ENCODE results near the gene SLC6A17.

Gene SLC6A17
- 0 to 0.07 (median 0) reads per million in 3 experiments for total RNA-seq

DNA sequence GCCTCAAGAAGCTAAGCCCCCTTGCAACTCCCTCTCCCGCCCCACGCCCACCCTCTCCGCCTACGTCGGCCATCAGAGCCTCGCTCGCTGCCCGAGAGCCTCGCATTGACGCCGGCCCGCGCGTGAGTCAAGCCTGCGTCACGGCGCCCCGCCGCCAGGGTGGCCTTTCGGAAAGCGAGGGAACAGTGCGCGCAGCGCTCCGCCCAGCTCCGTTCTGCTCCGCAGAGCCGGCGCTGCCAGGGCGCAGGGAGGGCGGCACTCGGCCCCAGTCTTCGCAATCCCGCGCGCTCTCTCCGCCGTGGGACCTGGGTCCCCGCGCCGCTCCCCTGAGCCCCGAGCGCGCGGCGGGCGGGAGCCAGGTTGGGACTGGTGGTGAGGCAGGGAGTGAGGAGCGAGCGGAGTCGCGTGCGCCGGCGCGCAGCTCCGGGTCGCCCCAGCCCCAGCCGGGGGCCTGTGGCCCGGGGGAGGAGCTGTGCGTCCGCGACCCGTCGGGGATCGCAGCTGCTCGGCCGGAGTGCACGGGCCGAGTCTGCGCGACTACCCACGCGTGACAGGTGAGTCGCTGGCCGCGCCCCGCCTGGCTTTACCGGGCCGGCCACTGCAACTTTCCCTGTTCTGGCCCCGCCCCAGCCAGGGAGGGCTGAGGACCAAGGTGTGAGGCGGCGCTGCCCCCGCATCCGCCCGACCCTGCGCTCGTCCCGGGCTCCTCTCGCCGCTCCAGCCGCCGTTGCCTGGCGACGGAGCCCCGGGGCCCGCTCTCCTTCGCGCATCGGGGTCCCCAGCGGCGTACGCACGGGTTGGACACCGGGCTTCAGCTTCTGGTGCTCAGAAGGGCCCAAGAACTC, at the start of gene SLC6A17:
Gene SLC6A17, plus strand, starts transcription at position 165 of the 845 bp plus-strand sequence. CDS start 16,436 bp downstream, outside the sequence.
- DNase-seq = no peak

GRCh38 chr1:110102081-110102480, 48.2 kb upstream of the SLC6A17 start:
- DNase-seq = no peak

DNA sequence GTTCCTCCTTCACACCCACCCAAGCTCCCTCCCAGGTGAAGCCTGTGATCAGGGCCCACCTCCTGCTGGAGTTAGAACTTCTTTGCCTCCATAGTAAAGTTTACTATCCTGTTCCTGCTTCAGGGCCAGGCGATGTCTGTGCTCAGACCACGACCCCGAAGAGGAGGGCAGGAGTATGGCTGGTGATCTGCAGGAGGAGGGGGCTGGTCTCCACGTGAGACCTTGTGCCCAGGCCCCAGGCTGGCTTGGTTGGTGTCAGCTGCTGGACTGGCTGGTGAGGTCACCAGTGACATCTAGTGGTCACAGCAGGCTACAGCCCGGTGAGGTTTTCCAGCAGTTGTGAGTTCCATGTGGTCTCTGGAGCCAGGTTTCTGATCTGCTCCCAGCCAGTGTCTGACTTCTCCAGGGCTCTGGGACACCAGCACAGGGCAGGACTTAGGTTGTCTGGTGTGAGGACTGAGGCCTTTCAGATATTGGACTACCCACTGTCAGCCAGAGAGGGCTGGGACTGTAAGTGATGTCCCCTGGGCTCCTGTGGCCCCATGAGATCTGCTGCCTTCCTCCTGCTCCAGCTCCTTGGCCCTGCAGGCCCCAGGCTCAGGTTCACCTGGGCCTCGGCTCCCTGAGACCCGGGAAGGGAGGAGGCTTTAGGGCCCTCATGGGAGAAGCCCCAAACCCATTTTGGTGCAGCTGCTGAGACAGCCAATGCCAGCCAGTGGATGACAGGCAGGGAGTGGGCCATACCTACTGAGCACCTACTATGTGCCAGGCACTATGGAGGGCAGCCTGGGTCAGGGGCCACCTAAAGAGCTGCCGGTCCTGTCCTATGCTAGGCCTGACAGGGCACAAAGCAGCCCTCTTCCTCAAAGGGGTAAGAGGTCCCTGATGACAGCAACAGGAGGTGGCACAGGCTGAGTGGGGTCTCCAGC, 44.0 kb upstream of the SLC6A17 start:
- DNase-seq = peak; percentile 42

DNA sequence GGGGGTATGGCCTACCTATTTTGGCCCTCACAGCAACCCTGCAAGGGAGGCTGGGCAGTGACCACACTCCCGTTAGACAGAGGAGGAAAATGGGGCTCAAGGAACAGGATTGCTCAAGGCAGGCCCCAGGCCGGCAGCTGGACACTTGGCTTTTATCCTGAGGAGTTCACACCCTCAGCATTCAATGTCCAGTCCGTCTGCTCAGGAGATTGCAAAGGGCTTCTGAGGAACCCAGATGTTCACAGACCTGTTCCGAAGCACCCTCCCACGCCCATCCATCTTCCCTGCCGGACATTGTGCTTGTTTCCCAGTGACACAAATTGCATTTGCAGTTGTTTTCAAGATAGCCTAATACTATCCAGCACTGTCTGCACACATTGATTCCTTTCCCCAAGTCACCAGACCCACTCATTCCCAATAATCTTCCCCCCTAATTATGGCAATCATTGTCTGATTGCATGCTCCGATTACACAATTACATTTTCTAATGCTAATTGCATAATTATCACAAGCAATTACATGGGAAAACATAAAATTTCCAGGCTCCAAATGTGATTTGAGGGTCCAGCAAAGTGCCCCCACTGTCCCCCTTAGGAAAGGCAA, 42.3 kb upstream of the SLC6A17 start:
- no peak for DNase-seq

DNA sequence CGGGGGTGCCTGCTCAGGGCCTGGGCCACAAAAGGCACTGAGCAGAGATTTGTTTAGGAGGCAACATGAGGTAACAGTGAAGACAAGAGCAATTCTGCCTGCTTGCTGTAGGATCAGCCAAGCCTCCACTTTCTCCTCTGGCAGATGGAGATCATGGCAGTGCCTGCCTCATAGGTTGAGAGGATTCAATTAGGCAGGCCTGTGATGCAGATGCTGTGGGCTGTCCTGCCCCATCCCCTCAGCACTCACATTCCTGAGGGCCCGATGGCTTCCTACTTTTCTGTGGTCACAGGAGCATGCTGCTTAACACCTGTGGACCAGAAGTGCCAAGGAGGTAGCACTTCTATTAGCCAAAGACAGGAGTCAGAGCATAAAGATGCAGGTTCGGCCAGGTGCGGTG, 39.2 kb upstream of the SLC6A17 start:
- DNase-seq = no peak

DNA sequence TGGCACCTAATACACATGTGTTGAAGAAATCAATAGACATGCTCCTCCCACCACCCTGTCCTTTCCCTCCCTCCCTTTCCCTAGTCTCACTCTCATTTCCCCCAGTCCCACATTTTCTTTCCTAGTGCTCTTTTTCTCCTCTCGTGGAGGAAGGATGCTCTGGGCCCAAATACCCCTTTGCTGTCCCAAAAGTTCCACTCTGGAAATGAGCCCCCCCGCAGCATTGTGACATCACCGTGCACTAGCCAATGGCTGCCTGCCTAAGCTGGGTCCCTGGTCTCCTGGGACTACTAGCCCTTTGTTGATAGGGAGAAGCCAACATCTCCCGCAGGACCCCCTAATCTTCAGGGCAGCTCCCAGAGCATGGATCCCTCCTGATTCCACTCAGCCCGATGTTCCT, 38.2 kb upstream of the SLC6A17 start, which contains the start of gene UBL4B:
Gene UBL4B, plus strand, starts transcription at position 301 of the 400 bp plus-strand sequence. Its CDS starts 92 bp downstream, at position 393.
- no peak for DNase-seq

- no peak for DNase-seq
Observed at GRCh38 chr1:110112656-110113055, 37.6 kb upstream of the SLC6A17 start.

DNA sequence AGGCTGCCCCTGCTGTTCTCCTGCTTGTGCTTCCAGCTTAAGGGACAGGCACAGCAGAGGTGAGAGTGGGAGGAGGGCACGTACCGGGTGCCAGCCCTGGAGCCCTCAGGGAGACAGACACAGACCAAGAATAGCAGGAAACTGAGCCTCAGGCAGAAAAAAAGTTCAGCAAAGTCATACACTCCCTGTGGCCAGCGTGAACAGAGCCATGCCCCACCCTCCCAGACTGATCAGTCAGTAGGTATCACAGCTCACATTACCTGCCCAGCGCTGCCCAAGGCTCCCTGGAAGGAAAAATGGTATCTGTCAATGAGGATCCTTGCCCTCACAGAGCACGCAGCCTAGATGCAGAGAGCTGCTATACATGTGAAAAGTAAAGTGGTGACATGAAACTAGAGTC, 36.7 kb upstream of the SLC6A17 start:
- DNase-seq = no peak

DNA sequence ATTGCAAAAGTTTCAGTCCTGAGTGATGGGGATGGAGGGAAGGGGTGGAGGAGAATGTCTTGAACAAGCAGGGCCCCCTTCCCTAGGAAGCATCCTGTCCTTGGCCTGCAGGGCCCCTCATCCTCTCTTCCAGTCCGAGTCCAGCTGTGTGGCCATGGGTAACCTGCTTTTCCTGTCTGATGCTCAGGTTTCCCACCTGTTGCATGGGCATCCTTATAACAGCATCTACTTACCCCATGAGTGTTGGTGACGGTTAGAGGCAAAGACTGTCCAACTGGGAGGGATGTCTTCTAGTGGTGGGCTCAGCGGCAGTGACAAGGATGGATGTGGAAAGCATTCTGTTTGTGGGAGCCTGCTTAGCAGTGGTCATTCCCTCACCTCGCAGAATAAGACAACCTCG, 36.1 kb upstream of the SLC6A17 start:
- DNase-seq = no peak

GRCh38 chr1:110114784-110115183, 35.5 kb upstream of the SLC6A17 start:
- no peak for DNase-seq

DNA sequence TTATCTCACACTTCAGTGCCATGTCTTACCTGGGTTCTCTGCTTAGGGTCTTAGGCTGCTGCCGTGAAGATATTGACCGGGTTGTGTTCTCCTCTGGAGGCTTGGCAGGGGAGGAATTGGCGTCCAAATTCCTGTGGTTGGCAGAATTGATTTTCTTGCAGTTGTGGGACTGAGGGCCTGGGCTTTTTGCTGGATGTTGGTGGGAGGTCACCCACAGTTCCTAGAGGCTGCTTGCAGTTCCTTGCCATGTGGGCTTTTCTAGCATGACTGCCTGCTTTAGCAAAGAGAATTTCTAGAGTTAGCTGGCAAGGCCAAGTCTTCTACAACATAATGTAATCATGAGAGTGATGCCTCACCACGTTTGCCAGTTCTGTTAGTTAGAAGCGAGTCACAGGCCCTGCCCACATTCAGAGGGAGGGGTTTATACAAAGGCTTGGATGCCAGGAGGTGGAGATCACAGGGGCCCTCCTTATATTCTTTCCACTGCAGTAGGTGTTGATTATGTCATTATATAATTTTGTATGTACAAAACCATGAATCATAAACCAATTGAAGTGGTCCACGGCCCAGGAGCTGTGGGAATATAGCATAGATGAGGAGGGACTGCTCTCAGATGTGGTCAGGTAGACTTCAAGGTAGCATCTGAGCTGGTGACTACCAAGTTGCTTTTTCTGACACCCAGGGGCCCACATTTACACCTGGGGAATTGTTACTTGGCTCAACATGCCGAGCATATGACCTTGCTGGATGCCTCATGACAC, 31.5 kb upstream of the SLC6A17 start:
- no peak for DNase-seq

DNA sequence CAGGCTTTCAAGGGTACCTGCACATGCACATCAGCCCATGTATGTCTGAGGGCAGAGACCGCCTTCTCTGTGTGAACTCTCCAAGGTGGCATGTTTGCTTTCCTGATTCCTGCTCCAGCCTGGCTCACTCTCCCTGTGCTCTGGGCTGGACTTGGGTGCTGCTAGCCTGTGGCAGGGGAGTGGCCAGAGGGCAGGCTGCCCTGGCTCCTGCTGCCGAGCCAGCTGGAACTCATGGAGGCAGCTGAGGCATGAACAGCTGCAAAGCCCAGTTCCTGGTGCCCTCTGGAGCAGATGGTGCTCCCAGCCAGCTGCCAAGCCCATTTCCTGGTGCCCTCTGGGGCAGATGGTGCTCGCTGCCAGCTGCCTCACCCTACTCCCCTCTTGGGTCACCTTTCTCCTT, 30.5 kb upstream of the SLC6A17 start:
- DNase-seq = no peak

DNA sequence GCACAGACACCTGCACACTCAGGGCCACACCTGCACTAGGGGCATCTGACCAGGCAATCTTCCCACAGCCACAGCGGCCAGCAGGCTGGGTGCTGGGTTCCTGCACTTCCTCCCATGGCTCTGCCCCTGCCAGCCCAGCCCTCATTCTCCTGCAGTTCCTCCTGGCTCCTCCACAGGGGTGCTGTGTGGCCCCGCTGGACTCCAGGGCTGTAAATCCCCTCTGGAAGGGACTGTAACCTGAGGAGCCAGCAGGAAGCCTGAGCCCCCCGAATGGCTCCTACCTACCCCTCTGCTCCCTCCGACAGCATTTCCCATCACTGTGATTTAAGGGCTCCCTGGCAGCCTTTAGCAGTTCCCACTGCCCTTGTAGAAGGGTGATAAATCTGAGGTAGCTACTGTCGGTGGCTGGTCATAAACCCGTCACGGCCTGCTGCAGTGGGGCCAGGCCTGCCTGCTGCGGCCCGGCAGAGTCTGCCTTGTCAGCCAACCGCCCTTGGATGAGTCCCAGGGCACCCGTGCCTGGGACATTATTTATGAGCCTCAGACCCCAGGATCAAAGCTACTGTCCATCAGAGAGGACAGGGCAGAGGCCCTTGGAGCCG, 29.2 kb upstream of the SLC6A17 start:
- DNase-seq = no peak

- no peak for DNase-seq
Observed at GRCh38 chr1:110123224-110123623, 27.1 kb upstream of the SLC6A17 start.

DNA sequence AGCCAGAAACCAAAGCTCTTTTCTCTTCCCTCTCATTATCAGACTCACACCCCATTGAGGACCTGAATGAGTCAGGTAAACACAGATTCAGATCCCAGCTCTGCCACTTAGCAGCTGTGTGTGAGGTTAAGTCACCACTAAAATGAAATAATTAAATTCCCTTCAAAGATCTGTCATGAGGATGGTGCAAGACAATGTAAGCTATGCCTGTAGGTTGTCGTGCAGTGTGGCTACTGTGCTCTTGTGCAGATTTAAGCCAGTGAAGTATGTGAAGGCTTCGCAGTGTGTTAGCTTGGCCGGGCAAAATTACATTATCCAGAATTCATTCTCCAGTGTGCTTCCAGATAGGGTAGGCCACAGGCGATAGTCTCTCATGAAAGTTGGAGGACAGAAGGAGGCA, 24.5 kb upstream of the SLC6A17 start:
- no peak for DNase-seq

DNA sequence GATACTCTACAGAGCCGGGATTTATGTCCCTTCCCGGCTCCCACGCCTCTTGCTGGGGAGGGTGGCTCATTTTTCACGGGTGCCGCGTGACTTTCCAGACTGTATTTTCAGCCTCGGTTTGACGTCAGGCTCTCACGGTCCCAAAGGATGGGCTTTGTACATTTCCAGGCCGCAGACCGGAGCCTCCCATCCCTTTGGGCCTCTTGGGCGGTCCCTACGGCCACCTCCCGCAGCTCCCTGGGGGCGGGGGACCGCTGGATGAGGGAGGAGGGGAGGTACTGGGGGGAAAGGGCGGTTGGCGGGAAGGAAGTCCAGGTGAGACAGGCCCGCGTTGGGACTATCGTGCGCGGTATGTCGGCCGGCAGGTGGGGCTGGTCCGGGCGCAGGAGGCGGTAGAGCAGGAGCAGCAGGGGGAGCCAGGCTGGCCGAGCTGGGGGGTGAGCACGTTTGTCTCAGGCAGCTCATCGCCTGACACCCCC, 20.1 kb upstream of the SLC6A17 start:
- DNase-seq = no peak

GRCh38 chr1:110130989-110131388, 19.3 kb upstream of the SLC6A17 start:
- DNase-seq = no peak

GRCh38 chr1:110132682-110133081, 17.6 kb upstream of the SLC6A17 start:
- DNase-seq = no peak

DNA sequence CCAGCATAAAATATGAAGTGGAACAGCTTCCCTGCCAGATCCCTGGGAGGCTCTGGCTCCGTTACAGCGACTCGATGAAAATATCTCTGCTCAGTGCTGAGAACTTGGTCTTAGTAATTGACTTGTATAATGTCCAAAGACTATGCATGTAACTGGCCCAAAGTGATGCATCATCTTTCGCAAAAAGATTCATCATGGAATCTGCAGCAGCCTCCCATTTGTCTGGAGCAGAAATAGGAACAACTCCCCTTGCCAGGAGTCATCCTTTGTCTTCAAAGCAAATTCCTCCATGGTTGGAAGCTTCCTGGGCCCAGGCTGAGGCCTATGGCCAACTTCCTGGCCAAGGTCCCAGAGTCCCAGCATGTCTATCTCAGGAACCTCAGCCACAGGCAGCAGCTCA, 16.9 kb upstream of the SLC6A17 start:
- DNase-seq = no peak

GRCh38 chr1:110134050-110134595, 16.2 kb upstream of the SLC6A17 start:
- DNase-seq = no peak

DNA sequence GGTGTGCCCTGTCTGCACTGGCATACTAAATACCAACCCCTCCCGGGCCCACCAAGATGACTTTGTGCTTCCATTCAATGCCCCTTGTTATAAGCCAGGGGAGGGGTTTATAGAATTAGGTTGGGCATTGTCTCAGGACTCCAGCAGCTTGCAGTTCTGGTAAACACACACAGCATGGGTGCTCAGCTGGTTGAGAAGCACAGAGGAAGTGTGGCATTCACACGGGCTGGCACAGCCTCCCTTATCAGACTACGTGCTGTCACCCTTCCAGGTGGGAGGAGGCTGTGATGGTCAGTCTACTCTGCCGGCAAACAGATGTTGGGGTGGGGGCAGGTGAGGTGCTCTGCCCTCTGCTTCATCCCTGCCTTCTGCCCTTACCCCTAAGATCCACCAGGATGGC, 15.0 kb upstream of the SLC6A17 start:
- DNase-seq = no peak

All from central memory CD4-positive, alpha-beta T cell (primary cell).